Kidney epithelial cell (primary cell): Measurements from ENCODE around the gene MTHFSD. TPM values are rescaled to one million over a fixed set of nuclear protein-coding genes. Genes with fewer than 3 reads are reported as not detected.

ENCODE experiments used
- DNase-seq: peaks from one replicate; pipeline ENCODE4 v3.0.0-alpha.2; 2010; ENCODE audit warnings: low read depth
- H3K27me3 ChIP-seq: 2 replicates; pipeline ENCODE4 v1.6.0; 2011; ENCODE audit warnings: low read length; ENCODE audit not compliant: control insufficient read depth, insufficient read depth
- H3K36me3 ChIP-seq: 2 replicates; pipeline ENCODE4 v1.5.1; 2011; ENCODE audit warnings: low read length; ENCODE audit not compliant: control insufficient read depth, insufficient read depth
- H3K4me3 ChIP-seq: 2 replicates; pipeline ENCODE4 v1.5.1; 2011; ENCODE audit warnings: low read depth, mild to moderate bottlenecking, control low read depth, low read length
- total RNA-seq: library from RNA; depleted of rRNA; stranded (reverse); fragments of >200 nt; gene quantifications from 2 replicates; pipeline ENCODE4 v1.2.3, GENCODE V29; 2015
- TF ChIP-seq, protein P1 (sequence below): IDR thresholded peaks from 2 replicates; pipeline ENCODE4 v1.5.1; 2011; ENCODE audit warnings: mild to moderate bottlenecking, moderate library complexity, low read length, control low read depth, inconsistent platforms; ENCODE audit not compliant: insufficient read depth, poor library complexity, severe bottlenecking

MTHFSD gene
- total RNA-seq, 1 donor from 2014 or later, result 26.1 TPM

DNA sequence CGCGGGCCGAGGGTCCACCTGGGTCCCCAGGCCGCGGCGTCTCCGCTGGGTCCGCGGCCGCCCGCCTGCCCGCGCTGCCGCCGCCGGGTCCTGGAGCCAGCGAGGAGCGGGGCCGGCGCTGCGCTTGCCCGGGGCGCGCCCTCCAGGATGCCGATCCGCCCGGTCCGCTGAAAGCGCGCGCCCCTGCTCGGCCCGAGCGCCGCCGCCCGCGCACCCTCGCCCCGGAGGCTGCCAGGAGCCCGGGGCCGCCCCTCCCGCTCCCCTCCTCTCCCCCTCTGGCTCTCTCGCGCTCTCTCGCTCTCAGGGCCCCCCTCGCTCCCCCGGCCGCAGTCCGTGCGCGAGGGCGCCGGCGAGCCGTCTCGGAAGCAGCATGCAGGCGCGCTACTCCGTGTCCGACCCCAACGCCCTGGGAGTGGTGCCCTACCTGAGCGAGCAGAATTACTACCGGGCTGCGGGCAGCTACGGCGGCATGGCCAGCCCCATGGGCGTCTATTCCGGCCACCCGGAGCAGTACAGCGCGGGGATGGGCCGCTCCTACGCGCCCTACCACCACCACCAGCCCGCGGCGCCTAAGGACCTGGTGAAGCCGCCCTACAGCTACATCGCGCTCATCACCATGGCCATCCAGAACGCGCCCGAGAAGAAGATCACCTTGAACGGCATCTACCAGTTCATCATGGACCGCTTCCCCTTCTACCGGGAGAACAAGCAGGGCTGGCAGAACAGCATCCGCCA lies 12.1 kb upstream of the MTHFSD start:
- H3K4me3 ChIP-seq, result peak overlapping the region; percentile 89
- TF ChIP-seq, protein P1, sequence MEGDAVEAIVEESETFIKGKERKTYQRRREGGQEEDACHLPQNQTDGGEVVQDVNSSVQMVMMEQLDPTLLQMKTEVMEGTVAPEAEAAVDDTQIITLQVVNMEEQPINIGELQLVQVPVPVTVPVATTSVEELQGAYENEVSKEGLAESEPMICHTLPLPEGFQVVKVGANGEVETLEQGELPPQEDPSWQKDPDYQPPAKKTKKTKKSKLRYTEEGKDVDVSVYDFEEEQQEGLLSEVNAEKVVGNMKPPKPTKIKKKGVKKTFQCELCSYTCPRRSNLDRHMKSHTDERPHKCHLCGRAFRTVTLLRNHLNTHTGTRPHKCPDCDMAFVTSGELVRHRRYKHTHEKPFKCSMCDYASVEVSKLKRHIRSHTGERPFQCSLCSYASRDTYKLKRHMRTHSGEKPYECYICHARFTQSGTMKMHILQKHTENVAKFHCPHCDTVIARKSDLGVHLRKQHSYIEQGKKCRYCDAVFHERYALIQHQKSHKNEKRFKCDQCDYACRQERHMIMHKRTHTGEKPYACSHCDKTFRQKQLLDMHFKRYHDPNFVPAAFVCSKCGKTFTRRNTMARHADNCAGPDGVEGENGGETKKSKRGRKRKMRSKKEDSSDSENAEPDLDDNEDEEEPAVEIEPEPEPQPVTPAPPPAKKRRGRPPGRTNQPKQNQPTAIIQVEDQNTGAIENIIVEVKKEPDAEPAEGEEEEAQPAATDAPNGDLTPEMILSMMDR, result no peak
- H3K36me3 ChIP-seq, result peaks cover 1% of the 10 kb centered on the region
- peaks cover 2% of the 10 kb centered on the region for H3K27me3 ChIP-seq
- no peak for DNase-seq

DNA sequence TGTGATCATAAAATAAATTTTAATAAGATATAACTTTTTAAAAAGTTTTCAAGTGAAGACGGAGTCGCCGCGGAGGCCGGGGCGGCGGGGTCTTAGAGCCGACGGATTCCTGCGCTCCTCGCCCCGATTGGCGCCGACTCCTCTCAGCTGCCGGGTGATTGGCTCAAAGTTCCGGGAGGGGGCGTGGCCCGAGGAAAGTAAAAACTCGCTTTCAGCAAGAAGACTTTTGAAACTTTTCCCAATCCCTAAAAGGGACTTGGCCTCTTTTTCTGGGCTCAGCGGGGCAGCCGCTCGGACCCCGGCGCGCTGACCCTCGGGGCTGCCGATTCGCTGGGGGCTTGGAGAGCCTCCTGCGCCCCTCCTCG lies 11.5 kb upstream of the MTHFSD start, which contains the start of gene FOXC2:
Gene FOXC2 (plus strand): TSS at position 229 of the 365 bp plus-strand sequence. CDS start 507 bp downstream, outside the sequence.
- TF ChIP-seq, protein P1, result no peak
- peaks cover 2% of the 10 kb centered on the region for H3K27me3 ChIP-seq
- DNase-seq, result peak; percentile 77
- H3K4me3 ChIP-seq, result peak within 1 kb of the TSS; percentile 89
- H3K36me3 ChIP-seq, result peaks cover under 1% of the 10 kb centered on the region

DNA sequence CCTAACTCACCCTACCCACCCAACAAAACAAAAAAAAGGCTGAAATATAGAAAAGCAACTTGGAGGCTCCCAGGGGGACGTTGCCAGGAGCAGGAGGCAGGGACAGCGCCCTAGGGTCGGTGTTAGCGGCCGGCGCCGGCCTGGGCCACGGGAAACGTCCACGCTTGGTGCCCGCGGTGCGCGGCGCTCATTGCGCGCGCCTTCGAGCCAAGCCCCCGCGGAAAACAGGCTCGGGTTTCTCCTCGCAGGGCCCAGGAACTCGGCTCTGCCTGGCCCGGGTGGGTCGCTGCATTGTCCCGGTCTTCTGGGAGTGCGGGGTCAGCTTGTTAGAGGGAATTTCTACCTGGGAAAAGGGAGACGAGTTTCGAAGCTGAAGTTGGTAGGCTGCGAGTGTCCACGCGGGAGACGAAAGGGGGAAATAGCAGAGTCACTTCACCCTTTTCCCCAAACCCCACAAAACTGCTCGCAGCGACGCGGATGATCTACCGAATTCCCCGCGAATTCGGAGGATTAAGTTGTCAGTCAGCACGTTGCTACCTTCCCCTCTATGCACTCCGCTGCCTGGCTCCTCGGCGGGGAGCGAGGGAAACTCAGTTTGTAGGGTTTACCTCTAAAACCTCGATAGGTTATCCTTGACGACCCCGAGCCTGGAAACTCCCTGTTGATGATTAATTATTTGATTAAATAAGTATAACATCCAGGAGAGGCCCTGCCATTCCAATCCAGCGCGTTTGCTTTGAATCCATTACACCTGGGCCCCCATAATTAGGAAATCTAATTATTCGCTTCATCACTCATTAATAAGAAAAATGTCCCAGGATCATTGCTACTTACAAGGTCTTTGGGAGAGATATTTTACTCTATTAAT lies 10.8 kb upstream of the MTHFSD start:
- Histone ChIP-seq H3K27me3 (peaks cover 2% of the 10 kb centered on the region), H3K36me3 (no peaks in the 10 kb centered on the region), H3K4me3 (peak overlapping the region; percentile 89)
- no peak for DNase-seq
- TF ChIP-seq, protein P1, result no peak

DNA sequence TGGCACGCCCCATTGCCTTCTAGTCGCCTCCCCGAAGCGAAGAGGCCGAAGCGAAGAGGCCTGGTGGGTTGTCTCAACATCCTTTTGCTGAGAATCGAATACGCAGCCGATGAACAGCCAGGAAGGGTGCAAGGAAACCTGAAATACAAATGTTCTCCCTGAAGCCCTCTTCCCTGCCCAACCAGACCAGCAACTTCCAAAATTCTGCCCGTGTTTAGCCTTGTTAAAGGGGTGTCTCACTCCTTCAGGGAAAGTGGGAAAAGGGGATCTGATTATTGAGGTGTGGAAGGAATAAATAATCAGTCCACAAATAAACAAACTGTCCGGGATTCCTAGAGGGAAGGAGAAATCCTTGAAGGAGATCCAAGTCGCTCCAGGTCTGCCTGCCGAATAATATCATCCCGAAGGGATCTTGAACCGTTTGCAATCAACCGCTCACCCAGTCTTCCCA lies 10.2 kb upstream of the MTHFSD start:
- H3K27me3 ChIP-seq, result peaks cover 2% of the 10 kb centered on the region
- no peaks in the 10 kb centered on the region for H3K36me3 ChIP-seq
- TF ChIP-seq, protein P1, result no peak

DNA sequence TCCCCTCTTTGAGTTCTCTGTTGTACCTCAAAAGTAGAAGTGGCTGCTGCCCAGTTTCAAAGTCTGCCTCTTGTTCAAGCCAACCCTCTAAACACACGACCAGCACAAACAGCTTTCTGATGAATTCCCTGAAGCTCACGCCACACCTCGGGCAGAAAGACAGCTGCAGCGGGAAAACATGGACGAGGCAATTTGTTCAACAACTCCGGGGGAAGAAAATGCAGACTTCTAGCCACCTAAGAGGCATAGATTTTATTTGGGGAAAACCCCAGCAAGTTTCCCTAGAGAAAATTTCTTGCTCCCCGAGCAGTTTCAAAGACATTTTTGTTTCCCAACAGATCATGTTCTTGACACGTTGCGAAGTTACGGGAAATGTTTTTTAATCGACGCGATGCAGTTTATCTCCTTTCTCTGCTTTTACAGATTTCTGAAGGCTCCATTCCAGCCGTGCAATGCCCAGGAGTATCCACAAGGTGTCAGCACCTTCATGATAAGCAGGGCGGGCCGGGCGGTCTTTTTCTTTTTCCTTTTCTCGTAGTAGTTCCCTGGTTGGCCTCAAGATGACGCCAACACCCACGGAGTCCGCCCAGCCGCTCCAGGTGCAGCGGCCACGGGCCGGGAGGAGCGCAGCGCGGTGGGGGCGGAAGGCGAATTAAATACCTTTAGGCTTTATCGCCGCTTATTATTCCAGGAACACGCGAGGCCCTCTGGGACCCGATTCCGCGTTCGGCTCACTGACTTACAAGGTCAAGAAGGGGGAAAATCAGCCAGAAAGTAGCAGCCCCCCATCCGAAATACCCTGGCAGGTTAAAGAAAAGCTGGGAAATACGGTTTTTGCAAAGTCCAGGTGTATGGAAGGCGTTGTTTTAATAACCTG lies 8.7 kb upstream of the MTHFSD start:
- no peak for DNase-seq
- Histone ChIP-seq H3K27me3 (peaks cover 2% of the 10 kb centered on the region), H3K4me3 (peak overlapping the region; percentile 30), H3K36me3 (no peaks in the 10 kb centered on the region)
- TF ChIP-seq, protein P1, result peak; percentile 100

More for the DNA sequence above, 10.2 kb upstream of the MTHFSD start:
- H3K4me3 ChIP-seq, result peak overlapping the region; percentile 89
- no peak for DNase-seq
